ENCODE measurements around the gene CTNND2.

DNA sequence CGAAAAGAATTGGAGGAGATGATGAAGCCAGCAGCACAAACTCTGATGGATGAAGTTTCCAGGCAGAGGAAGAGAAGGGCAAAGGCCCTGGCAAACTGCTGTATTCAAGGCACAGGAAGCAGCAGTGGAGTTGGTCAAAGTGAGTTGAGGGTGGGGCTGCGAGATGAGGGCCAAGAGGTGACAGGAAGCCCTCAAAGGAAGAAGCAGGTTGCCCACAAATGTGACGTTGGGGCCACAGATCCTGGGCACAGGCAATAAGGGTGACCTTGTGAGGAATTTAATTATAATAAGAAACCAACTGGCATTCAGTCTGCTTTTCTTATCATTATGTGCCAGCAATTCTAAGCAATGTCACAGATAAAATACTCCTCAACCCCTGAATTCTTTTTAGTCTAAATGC lies 261.8 kb downstream of the CTNND2 start:
- TF ChIP-seq, protein P1, sequence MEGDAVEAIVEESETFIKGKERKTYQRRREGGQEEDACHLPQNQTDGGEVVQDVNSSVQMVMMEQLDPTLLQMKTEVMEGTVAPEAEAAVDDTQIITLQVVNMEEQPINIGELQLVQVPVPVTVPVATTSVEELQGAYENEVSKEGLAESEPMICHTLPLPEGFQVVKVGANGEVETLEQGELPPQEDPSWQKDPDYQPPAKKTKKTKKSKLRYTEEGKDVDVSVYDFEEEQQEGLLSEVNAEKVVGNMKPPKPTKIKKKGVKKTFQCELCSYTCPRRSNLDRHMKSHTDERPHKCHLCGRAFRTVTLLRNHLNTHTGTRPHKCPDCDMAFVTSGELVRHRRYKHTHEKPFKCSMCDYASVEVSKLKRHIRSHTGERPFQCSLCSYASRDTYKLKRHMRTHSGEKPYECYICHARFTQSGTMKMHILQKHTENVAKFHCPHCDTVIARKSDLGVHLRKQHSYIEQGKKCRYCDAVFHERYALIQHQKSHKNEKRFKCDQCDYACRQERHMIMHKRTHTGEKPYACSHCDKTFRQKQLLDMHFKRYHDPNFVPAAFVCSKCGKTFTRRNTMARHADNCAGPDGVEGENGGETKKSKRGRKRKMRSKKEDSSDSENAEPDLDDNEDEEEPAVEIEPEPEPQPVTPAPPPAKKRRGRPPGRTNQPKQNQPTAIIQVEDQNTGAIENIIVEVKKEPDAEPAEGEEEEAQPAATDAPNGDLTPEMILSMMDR (IDR thresholded peaks at IDR 0.05; ENCODE audit: low read depth, low read length, missing input control): no peak
- TF ChIP-seq, protein P2, sequence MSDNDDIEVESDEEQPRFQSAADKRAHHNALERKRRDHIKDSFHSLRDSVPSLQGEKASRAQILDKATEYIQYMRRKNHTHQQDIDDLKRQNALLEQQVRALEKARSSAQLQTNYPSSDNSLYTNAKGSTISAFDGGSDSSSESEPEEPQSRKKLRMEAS (IDR thresholded peaks at IDR 0.05): no peak
- TF ChIP-seq YY1 (IDR thresholded peaks at IDR 0.05): no peak
- TF ChIP-seq, protein P3, sequence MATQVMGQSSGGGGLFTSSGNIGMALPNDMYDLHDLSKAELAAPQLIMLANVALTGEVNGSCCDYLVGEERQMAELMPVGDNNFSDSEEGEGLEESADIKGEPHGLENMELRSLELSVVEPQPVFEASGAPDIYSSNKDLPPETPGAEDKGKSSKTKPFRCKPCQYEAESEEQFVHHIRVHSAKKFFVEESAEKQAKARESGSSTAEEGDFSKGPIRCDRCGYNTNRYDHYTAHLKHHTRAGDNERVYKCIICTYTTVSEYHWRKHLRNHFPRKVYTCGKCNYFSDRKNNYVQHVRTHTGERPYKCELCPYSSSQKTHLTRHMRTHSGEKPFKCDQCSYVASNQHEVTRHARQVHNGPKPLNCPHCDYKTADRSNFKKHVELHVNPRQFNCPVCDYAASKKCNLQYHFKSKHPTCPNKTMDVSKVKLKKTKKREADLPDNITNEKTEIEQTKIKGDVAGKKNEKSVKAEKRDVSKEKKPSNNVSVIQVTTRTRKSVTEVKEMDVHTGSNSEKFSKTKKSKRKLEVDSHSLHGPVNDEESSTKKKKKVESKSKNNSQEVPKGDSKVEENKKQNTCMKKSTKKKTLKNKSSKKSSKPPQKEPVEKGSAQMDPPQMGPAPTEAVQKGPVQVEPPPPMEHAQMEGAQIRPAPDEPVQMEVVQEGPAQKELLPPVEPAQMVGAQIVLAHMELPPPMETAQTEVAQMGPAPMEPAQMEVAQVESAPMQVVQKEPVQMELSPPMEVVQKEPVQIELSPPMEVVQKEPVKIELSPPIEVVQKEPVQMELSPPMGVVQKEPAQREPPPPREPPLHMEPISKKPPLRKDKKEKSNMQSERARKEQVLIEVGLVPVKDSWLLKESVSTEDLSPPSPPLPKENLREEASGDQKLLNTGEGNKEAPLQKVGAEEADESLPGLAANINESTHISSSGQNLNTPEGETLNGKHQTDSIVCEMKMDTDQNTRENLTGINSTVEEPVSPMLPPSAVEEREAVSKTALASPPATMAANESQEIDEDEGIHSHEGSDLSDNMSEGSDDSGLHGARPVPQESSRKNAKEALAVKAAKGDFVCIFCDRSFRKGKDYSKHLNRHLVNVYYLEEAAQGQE (IDR thresholded peaks at IDR 0.05): no peak
- TF ChIP-seq TAF1 (conservative IDR thresholded peaks at IDR 0.05): no peak
- TF ChIP-seq HNF4G (IDR thresholded peaks at IDR 0.05): no peak
- no peak for TF ChIP-seq FOXA1 (IDR thresholded peaks at IDR 0.05)
- TF ChIP-seq, protein P4, sequence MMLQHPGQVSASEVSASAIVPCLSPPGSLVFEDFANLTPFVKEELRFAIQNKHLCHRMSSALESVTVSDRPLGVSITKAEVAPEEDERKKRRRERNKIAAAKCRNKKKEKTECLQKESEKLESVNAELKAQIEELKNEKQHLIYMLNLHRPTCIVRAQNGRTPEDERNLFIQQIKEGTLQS (IDR thresholded peaks at IDR 0.05): no peak
- TF ChIP-seq SP1 (IDR thresholded peaks at IDR 0.05): no peak
- no peak for TF ChIP-seq RXRA (IDR thresholded peaks at IDR 0.05)
- TF ChIP-seq RAD21 (IDR thresholded peaks at IDR 0.05): no peak
- no peak for TF ChIP-seq HNF4A (conservative IDR thresholded peaks at IDR 0.05)
